Nephron progenitor cell (in vitro differentiated cells): Measurements from ENCODE around the gene LDLRAD3.

ENCODE experiments used
- DNase-seq: peaks from one replicate; pipeline ENCODE4 v3.0.0; 2021
- H3K27ac Mint-ChIP-seq: 2 replicates; pipeline ENCODE4 v1.8.0; 2021; ENCODE audit warnings: mild to moderate bottlenecking, moderate library complexity, mixed read lengths
- H3K27me3 Mint-ChIP-seq: 2 replicates; pipeline ENCODE4 v1.8.0; 2021; ENCODE audit warnings: mild to moderate bottlenecking, low read depth, mixed read lengths; ENCODE audit not compliant: poor library complexity
- H3K36me3 Mint-ChIP-seq: 2 replicates; pipeline ENCODE4 v1.8.0; 2021; ENCODE audit warnings: low read depth, mixed read lengths
- H3K4me1 Mint-ChIP-seq: 2 replicates; pipeline ENCODE4 v1.8.0; 2021; ENCODE audit warnings: mixed read lengths
- H3K4me3 Mint-ChIP-seq: 2 replicates; pipeline ENCODE4 v1.8.0; 2021; ENCODE audit warnings: mild to moderate bottlenecking, moderate library complexity, mixed read lengths
- H3K9me3 Mint-ChIP-seq: 2 replicates; pipeline ENCODE4 v1.8.0; 2021; ENCODE audit warnings: mild to moderate bottlenecking, moderate library complexity, mixed read lengths
- TF ChIP-seq, protein P1 (sequence below): fragments of 200-600 bp; sonication (generic); IDR thresholded peaks from 2 replicates; pipeline ENCODE4 v1.5.0; 2021; ENCODE audit warnings: antibody characterized with exemption

LDLRAD3 gene

DNA sequence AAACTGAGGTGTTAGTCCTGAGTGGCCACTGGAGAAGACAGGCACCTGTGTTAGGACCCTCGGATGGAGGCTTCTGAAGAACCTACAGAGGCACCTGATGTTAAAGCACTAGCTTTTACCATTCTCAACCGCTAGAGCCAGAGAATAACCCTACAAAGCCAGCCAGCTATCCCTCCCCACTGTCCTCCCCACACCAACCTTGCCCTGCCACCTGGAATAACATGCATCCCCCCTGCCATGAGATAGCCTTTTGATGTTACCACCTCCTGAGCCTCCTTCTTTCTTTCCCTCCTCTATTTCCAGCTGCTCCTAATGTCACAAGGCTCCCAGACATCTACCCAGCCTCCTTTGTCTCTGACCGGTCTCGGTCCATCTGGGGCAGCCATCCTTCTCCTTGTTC, 317.2 kb downstream of the LDLRAD3 start:
- H3K27ac Mint-ChIP-seq: no peak overlapping the region
- TF ChIP-seq, protein P1, sequence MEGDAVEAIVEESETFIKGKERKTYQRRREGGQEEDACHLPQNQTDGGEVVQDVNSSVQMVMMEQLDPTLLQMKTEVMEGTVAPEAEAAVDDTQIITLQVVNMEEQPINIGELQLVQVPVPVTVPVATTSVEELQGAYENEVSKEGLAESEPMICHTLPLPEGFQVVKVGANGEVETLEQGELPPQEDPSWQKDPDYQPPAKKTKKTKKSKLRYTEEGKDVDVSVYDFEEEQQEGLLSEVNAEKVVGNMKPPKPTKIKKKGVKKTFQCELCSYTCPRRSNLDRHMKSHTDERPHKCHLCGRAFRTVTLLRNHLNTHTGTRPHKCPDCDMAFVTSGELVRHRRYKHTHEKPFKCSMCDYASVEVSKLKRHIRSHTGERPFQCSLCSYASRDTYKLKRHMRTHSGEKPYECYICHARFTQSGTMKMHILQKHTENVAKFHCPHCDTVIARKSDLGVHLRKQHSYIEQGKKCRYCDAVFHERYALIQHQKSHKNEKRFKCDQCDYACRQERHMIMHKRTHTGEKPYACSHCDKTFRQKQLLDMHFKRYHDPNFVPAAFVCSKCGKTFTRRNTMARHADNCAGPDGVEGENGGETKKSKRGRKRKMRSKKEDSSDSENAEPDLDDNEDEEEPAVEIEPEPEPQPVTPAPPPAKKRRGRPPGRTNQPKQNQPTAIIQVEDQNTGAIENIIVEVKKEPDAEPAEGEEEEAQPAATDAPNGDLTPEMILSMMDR: no peak
- DNase-seq: no peak
- H3K27me3 Mint-ChIP-seq: peaks cover 13% of the 10 kb centered on the region
- peaks cover 55% of the 10 kb centered on the region for H3K4me1 Mint-ChIP-seq
- H3K4me3 Mint-ChIP-seq: no peak overlapping the region
- H3K36me3 Mint-ChIP-seq: no peaks in the 10 kb centered on the region
- H3K9me3 Mint-ChIP-seq: no peaks in the 10 kb centered on the region

DNA sequence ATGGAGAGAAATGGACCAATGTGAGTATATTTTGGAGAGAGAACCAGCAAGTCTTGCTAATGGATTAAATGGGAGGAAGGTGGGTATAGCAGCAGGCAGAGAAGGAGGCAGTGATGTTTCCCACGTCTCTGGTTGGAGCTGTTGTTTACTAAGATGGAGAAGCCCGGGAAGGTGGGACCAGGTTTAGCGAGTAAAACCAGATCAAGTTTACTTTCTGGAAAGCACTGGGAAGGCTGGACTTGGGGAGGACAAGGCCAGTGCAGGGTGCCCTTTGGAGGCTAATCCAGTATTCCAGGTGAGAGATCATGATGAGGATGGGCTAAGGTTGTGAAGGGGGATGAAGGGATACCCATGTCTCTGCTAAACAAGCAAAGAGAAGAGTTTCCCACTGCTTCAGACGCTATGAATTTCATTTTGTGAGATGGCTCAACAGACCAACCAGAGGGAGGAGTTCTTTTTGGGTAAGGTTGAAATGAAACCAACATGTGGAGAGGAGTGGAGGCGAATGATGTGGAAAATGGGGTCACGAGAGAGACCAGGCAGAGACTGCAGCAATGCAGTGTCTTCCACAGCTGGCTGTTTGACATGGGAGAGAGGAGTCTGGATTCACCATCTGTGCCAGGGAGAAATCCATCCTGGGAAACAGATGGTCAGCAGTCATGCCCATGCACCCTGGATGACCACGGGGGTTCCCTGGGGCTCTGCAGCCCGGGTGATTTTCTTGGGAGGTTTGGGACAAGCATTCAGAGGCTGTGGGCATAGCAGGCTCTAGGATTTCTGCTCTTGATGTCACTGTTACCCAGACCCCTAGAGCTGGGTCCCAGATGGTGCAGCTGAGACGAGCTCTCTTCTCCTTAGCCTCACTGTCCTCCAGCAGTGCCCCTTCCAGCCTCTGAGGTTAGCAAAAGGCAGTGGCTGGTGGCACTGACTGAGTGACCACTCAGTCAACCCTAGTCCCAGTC, 320.4 kb downstream of the LDLRAD3 start:
- H3K9me3 Mint-ChIP-seq: no peaks in the 10 kb centered on the region
- no peak overlapping the region for H3K4me3 Mint-ChIP-seq
- H3K36me3 Mint-ChIP-seq: no peaks in the 10 kb centered on the region
- TF ChIP-seq, protein P1: no peak
- peaks cover 28% of the 10 kb centered on the region for H3K4me1 Mint-ChIP-seq
- H3K27me3 Mint-ChIP-seq: peaks cover 19% of the 10 kb centered on the region
- DNase-seq: no peak
- H3K27ac Mint-ChIP-seq: peak overlapping the region; percentile 66

DNA sequence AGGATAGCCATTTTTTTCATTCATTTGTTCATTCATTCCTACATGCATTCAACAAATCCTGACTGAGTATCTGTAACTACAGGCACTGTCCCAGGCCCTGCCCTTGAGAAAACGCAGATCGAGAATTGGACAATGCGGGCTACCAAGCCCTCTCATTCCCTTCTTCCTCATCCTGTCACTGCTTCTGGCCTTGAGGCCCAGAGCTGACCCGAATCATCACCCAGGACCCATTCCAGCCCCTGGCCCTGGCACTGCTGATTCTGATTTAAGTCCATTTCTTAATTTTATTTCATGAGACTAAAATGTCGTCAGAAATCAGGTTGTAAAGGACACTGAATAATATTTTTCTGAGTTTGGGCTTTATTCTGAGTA, 321.1 kb downstream of the LDLRAD3 start:
- Mint-ChIP-seq H3K27me3 (peaks cover 19% of the 10 kb centered on the region), H3K4me1 (peaks cover 26% of the 10 kb centered on the region), H3K27ac (no peak overlapping the region), H3K9me3 (no peaks in the 10 kb centered on the region), H3K4me3 (no peak overlapping the region), H3K36me3 (no peaks in the 10 kb centered on the region)
- DNase-seq: no peak
- TF ChIP-seq, protein P1: no peak

DNA sequence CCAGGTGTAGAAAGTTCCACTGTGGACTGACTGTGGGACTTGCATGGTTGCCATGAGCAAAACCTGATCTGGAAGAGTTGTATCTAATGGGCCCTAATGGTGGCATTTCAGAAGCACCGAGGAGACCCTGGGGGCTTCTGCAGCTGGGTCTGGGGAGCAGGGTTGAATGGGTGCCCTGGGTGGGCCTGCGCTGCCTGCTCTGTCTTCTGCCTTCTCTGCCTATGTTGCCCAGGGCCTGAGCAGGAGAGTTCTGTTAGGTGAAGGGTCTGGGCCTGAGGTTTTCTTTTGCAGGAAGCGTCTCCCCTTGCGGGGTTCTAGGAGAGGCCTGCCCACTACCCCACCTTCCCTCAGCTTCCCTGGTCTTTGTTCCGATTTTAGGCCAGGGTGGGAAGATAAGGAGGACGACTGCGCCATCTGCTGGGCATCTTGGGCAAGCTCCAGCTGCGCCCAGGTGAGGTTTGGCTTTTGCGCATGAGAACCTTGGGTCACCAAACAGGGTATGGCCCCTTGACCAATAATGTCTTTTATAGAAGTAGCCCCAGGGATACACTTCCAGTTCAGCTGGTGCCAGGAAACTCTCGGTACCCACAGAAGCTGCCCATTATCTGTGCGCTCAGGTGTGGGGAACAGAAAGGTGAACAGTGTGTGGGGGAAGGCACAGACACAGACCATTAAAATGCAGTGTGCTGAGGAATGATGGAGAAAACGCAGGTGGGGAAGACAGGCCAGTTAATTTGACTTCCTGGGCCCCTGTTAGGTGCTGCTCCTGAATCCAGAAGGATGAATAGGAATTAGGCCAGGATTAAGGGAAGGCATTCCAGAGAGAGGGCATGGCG, 322.1 kb downstream of the LDLRAD3 start:
- Mint-ChIP-seq H3K9me3 (no peaks in the 10 kb centered on the region), H3K27me3 (peaks cover 19% of the 10 kb centered on the region), H3K27ac (no peak overlapping the region), H3K4me3 (no peak overlapping the region), H3K4me1 (peaks cover 29% of the 10 kb centered on the region), H3K36me3 (peaks cover 9% of the 10 kb centered on the region)
- DNase-seq: peak; percentile 77
- TF ChIP-seq, protein P1: peak; percentile 83

DNA sequence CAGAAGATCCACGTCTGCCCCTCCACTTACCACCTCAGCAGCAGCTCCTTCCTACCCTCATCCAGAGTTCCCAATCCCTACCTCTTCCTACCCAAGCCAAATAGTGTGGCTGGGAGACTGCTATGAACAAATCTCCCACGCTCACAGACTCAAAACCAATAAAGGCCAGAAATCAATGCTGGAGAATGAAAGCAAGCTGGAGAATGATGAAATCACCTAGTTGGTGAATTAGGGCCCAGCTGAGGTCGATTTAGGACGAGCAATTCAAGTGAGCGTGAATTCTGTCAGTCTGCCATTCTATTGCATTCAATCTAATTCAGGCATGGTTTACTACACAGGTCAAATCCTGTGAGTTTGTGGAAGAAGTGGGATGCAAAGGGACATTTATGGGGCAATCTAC, 322.9 kb downstream of the LDLRAD3 start:
- DNase-seq: no peak
- H3K27me3 Mint-ChIP-seq: peaks cover 19% of the 10 kb centered on the region
- H3K27ac Mint-ChIP-seq: peak overlapping the region; percentile 52
- peaks cover 28% of the 10 kb centered on the region for H3K4me1 Mint-ChIP-seq
- H3K4me3 Mint-ChIP-seq: no peak overlapping the region
- H3K36me3 Mint-ChIP-seq: peaks cover 17% of the 10 kb centered on the region
- TF ChIP-seq, protein P1: no peak
- no peaks in the 10 kb centered on the region for H3K9me3 Mint-ChIP-seq
